WERI-Rb-1 (cell line): ENCODE results near the gene SEMA3A.

Experiments used
- DNase-seq: peaks from one replicate; pipeline ENCODE4 v3.0.0-alpha.2; 2020
- H3K27ac ChIP-seq: fragments of 250-450 bp; sonication (Bioruptor Pico); 2 replicates; pipeline ENCODE4 v1.5.1; 2020; ENCODE audit warnings: mild to moderate bottlenecking, moderate library complexity
- H3K27me3 ChIP-seq: fragments of 250-450 bp; sonication (Bioruptor Pico); 2 replicates; pipeline ENCODE4 v1.5.1; 2021; ENCODE audit warnings: mild to moderate bottlenecking, low read depth, moderate library complexity; ENCODE audit not compliant: insufficient read depth, severe bottlenecking
- H3K36me3 ChIP-seq: fragments of 250-450 bp; sonication (Bioruptor Pico); 2 replicates; pipeline ENCODE4 v1.5.1; 2020; ENCODE audit warnings: mild to moderate bottlenecking, moderate library complexity
- H3K4me3 ChIP-seq: 2 replicates; pipeline ENCODE4 v1.5.1; 2011; ENCODE audit warnings: low read depth, mild to moderate bottlenecking, control low read depth, low read length
- H3K9me3 ChIP-seq: fragments of 250-450 bp; sonication (Bioruptor Pico); 2 replicates; pipeline ENCODE4 v1.5.1; 2021; ENCODE audit warnings: mild to moderate bottlenecking, moderate library complexity; ENCODE audit not compliant: severe bottlenecking
- CTCF ChIP-seq: IDR thresholded peaks from 2 replicates; pipeline ENCODE4 v1.5.1; 2011; ENCODE audit warnings: low read depth, mild to moderate bottlenecking, control low read depth, inconsistent platforms, low read length

The SEMA3A gene

GRCh38 chr7:84013616-84014240 is 180.9 kb downstream of the SEMA3A start:
- no peaks in the 10 kb centered on the region for H3K9me3 ChIP-seq
- no peak for DNase-seq
- H3K4me3 ChIP-seq, result no peak overlapping the region
- H3K36me3 ChIP-seq, result no peaks in the 10 kb centered on the region
- no peak for TF ChIP-seq CTCF
- no peak overlapping the region for H3K27ac ChIP-seq
- no peaks in the 10 kb centered on the region for H3K27me3 ChIP-seq

GRCh38 chr7:84009782-84010181 is 184.8 kb downstream of the SEMA3A start:
- H3K27ac ChIP-seq, result no peak overlapping the region
- no peak for TF ChIP-seq CTCF
- DNase-seq, result no peak
- no peaks in the 10 kb centered on the region for H3K27me3 ChIP-seq
- no peaks in the 10 kb centered on the region for H3K36me3 ChIP-seq
- H3K4me3 ChIP-seq, result no peak overlapping the region
- H3K9me3 ChIP-seq, result no peaks in the 10 kb centered on the region

DNA sequence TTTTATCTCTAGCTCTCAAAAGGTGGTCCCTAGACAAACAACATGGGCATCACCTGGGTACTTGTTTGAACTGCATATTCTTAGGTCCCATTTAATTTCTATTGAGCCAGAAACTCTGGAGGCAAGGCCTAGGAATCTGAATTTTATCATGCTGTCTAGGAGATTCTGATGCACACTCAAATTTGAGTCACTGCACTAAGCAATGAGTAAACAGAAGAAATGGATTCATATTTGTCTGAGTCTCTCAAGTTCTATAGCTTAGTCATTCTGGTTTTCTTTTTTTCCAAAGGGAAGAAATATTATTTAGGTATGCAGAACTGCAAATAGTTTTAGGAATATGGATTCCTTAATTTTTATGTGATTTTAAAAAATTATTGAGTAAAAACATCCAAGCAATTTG is 185.5 kb downstream of the SEMA3A start:
- TF ChIP-seq CTCF, result no peak
- no peak for DNase-seq
- Histone ChIP-seq H3K9me3 (no peaks in the 10 kb centered on the region), H3K27ac (no peak overlapping the region), H3K36me3 (no peaks in the 10 kb centered on the region), H3K4me3 (no peak overlapping the region), H3K27me3 (no peaks in the 10 kb centered on the region)

DNA sequence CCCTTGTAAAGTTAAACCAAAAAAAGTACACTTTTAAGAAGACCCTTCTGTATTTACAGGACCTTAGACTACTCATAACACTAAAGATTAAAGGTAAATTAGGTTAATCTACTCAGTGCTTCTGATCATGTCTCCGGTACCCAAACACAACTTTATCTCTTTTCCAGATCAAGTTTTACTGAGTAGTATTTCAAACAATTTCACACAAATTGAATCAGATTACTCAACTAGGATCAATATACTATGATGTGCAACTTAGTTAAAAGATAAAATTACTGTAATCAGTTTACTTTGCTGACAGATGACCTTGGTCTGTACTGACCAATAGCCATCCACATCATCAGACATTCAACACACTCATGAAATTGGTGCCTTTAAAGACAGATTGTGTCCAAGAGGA is 191.4 kb downstream of the SEMA3A start:
- Histone ChIP-seq H3K27me3 (no peaks in the 10 kb centered on the region), H3K4me3 (no peak overlapping the region), H3K9me3 (no peaks in the 10 kb centered on the region), H3K27ac (no peak overlapping the region), H3K36me3 (no peaks in the 10 kb centered on the region)
- no peak for DNase-seq
- no peak for TF ChIP-seq CTCF

DNA sequence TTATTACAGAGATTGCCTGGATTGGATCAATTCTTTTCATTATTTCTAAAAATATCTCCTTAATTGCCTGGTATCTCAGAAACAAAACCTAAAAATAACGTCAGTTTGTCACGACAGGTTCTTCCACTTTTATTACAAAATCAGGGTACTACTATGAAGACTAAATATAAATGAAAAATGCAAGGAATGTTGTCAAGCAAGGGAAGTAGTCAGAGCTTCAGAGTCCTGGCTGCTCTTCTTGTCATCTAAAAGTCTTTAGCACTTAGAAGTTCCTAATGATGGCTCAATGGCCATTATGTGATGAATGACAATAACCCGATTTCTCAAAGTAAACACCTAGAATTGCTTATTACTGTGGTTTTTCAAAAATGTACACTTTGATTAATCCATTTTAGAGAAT is 192.2 kb downstream of the SEMA3A start:
- DNase-seq, result no peak
- TF ChIP-seq CTCF, result no peak

DNA sequence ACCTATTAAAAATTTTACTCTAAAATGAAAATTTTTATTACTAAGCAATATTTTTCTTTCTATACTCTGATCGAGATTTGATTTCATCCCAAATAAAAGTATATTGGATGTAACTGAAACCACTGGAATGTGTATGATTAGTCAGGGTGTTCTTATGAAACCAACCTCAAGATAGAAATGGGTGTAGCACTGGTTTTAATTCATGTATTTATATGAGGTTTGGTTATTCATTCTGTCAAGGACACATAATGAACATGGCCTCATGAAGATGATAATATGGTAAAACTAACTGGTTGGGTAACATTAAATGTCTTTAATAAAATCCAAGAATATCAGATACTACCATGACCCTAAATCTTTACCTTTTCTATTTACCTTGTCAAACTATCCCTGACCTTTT is 197.7 kb downstream of the SEMA3A start:
- Histone ChIP-seq H3K27ac (no peak overlapping the region), H3K27me3 (no peaks in the 10 kb centered on the region), H3K4me3 (no peak overlapping the region), H3K9me3 (no peaks in the 10 kb centered on the region), H3K36me3 (no peaks in the 10 kb centered on the region)
- no peak for TF ChIP-seq CTCF
- no peak for DNase-seq

More for the DNA sequence above, 192.2 kb downstream of the SEMA3A start:
- Histone ChIP-seq H3K27ac (no peak overlapping the region), H3K27me3 (no peaks in the 10 kb centered on the region), H3K4me3 (no peak overlapping the region), H3K36me3 (no peaks in the 10 kb centered on the region), H3K9me3 (no peaks in the 10 kb centered on the region)
